GM12892 (cell line): ENCODE measurements around the gene RBMS3.

Experiments used
- POLR2A ChIP-seq: IDR thresholded peaks from 2 replicates; pipeline ENCODE4 v1.6.1; 2011; ENCODE audit warnings: low read depth, low read length, control low read depth
- POLR2AphosphoS5 ChIP-seq: IDR thresholded peaks from 2 replicates; pipeline ENCODE4 v1.6.1; 2011; ENCODE audit warnings: low read depth, low read length, control low read depth
- TAF1 ChIP-seq: IDR thresholded peaks from 2 replicates; pipeline ENCODE4 v1.6.1; 2011; ENCODE audit warnings: low read depth, mild to moderate bottlenecking, control low read depth, low read length, borderline replicate concordance

DNA sequence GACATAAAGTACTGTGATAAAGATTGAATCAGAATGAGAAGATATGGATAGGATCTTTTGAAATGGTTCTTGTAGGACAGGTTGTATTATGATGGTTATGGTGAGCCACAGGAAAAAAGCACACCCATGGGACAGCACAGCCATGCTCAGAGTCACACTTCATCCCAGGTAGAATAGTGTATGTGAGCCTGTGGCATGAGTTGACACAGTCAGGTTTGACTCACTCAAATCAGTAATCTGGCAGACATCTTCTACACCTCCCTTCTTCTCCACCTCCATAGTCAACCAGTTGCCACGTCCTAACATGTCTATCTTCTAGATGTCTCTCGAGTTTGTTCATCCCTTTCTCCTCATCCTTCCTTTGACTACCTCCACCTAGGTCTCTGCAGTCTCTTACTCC is 176.0 kb downstream of the RBMS3 start:
- no peak for TF ChIP-seq POLR2A
- no peak for TF ChIP-seq POLR2AphosphoS5
- no peak for TF ChIP-seq TAF1
